Measurements from ENCODE around the gene TNS2.

- TF ChIP-seq POLR2A (IDR thresholded peaks at IDR 0.05; ENCODE audit: low read depth, low read length), result no peak
- no peak for TF ChIP-seq CTCF (IDR thresholded peaks at IDR 0.05 in 2 of 3, conservative IDR thresholded peaks at IDR 0.05 in 1 of 3; ENCODE audit: control insufficient read depth in 2 of 3, extremely low read depth in 1 of 3, insufficient read depth in 1 of 3, low read depth in 3 of 3, low read length in 3 of 3)
- no peak for TF ChIP-seq SP1 (IDR thresholded peaks at IDR 0.05; ENCODE audit: low read depth, low read length)
These were observed 974 bp upstream of the TNS2 start for GRCh38 chr12:53048780-53049401.

All from GM12878 (cell line).